Stimulated activated naive CD8-positive, alpha-beta T cell treated with anti-CD3 and anti-CD28 coated beads, Interleukin-15, Interleukin-2, amounts not matched to agents 100 U/mL and 50 U/mL, for 24 hours (primary cell): ENCODE results near the gene NLRP3.
"Not testable (repeated sequence)": the region's sequence is repeated elsewhere in the genome, so short reads cannot be mapped to it uniquely, and the experiment has no call there.

Source experiments
- ATAC-seq: fragments of 150-1000 bp; cut with Tn5 transposase; one replicate; pipeline ENCODE4 v1.10.0; 2021
- DNase-seq: peaks from one replicate; pipeline ENCODE4 v3.0.0; 2021

NLRP3 gene

GRCh38 chr1:247415423-247416361 is at the start of gene NLRP3:
NLRP3 (plus strand) TSS chr1:247416173; CDS start chr1:247418801, 2,628 bp downstream.
- DNase-seq: peak; percentile 38
- ATAC-seq: peak; percentile 80

GRCh38 chr1:247366345-247366744 is 49.6 kb upstream of the NLRP3 start:
- not testable (repeated sequence) for DNase-seq, ATAC-seq

GRCh38 chr1:247366926-247367645 is 48.9 kb upstream of the NLRP3 start:
- no peak for DNase-seq
- ATAC-seq: no peak

- ATAC-seq: no peak
- no peak for DNase-seq
Observed at GRCh38 chr1:247367786-247368422, 48.1 kb upstream of the NLRP3 start.

- DNase-seq (no peak), ATAC-seq (no peak)
Observed at GRCh38 chr1:247368490-247369145, 47.4 kb upstream of the NLRP3 start.

GRCh38 chr1:247370786-247371732 is 44.9 kb upstream of the NLRP3 start:
- ATAC-seq (no peak), DNase-seq (no peak)

GRCh38 chr1:247371801-247372259 is 44.1 kb upstream of the NLRP3 start:
- no peak for ATAC-seq
- no peak for DNase-seq

GRCh38 chr1:247373721-247374141 is 42.2 kb upstream of the NLRP3 start:
- peak; percentile 65 for DNase-seq
- peak; percentile 56 for ATAC-seq

GRCh38 chr1:247374651-247375334 is 41.2 kb upstream of the NLRP3 start:
- DNase-seq, ATAC-seq: not testable (repeated sequence)

GRCh38 chr1:247375747-247376146 is 40.2 kb upstream of the NLRP3 start:
- no peak for ATAC-seq
- DNase-seq: no peak

- ATAC-seq (no peak), DNase-seq (no peak)
Observed at GRCh38 chr1:247376659-247377058, 39.3 kb upstream of the NLRP3 start.

- not testable (repeated sequence) for DNase-seq, ATAC-seq
Observed at GRCh38 chr1:247377656-247378055, 38.3 kb upstream of the NLRP3 start.

GRCh38 chr1:247378334-247379073 is 37.5 kb upstream of the NLRP3 start:
- ATAC-seq (no peak), DNase-seq (no peak)

- ATAC-seq (no peak), DNase-seq (no peak)
Observed at GRCh38 chr1:247385283-247385682, 30.7 kb upstream of the NLRP3 start.

GRCh38 chr1:247386217-247386616 is 29.8 kb upstream of the NLRP3 start:
- DNase-seq (no peak), ATAC-seq (no peak)

- ATAC-seq (no peak), DNase-seq (no peak)
Observed at GRCh38 chr1:247386687-247387086, 29.3 kb upstream of the NLRP3 start.

- ATAC-seq (no peak), DNase-seq (no peak)
Observed at GRCh38 chr1:247387096-247387495, 28.9 kb upstream of the NLRP3 start.

- DNase-seq (no peak), ATAC-seq (no peak)
Observed at GRCh38 chr1:247387565-247387964, 28.4 kb upstream of the NLRP3 start.

GRCh38 chr1:247390116-247390791 is 25.7 kb upstream of the NLRP3 start:
- ATAC-seq (peak; percentile 100), DNase-seq (peak; percentile 86)
